ENCODE data around the gene UBR4.

Gene UBR4

DNA sequence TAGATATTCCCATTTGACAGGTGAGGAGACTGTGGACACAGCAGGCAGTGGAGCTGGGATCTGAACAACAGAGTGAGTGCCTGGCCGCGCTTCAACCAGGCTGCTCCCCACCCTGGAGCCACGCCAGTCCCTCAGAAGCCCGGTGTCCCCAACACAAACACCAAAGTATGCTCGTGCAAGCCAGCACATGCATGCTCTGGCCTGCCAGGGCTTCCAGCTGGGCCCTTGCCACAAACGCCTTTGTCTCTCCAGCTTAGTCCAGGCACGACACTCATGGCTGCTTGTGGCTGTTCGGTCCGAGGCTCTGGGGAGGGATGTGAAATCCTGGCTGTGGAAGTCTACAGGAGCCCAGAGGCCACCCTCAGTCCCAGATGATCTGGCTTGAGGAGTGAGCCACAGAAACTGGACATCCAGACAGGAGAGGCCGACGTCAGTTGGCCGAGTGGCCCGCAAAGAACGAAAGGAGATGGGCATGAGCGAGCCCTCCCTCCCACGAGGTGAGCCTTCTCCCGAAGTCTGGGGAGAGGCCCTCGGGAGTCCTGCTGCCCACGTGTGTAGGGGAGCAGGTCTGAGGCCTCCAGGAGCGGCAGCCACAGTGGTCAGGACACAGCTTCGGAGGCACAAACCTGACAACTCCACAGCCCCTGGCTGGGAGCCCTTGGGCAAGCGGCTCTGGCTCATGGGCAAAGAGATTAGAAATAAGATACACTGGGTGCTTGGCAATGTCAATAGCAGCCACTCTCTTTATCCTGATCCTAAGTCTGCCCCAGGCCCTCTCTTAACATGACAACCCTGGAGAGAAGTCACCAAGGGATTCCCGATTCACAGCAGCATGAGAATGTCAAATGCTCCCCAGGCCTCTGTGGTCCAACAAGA is 136.5 kb downstream of the UBR4 start:
- H3K9me3 ChIP-seq (ENCODE audit: low read length): no peaks in the 10 kb centered on the region
- peaks cover 26% of the 10 kb centered on the region for H3K4me1 ChIP-seq (ENCODE audit: insufficient read depth, low read length)
- no peak overlapping the region for H3K27ac ChIP-seq (ENCODE audit: low read depth, low read length)
- H3K27me3 ChIP-seq (ENCODE audit: control insufficient read depth in 1 of 2, insufficient read depth in 2 of 2, low read length in 2 of 2): no peaks in the 10 kb centered on the region
- H3K9ac ChIP-seq (ENCODE audit: low read length): no peak overlapping the region
- H3K4me3 ChIP-seq (ENCODE audit: low read depth in 1 of 2, low read length in 2 of 2): no peak overlapping the region
- peaks cover 54% of the 10 kb centered on the region for H3K36me3 ChIP-seq (ENCODE audit: insufficient read depth, low read length)

DNA sequence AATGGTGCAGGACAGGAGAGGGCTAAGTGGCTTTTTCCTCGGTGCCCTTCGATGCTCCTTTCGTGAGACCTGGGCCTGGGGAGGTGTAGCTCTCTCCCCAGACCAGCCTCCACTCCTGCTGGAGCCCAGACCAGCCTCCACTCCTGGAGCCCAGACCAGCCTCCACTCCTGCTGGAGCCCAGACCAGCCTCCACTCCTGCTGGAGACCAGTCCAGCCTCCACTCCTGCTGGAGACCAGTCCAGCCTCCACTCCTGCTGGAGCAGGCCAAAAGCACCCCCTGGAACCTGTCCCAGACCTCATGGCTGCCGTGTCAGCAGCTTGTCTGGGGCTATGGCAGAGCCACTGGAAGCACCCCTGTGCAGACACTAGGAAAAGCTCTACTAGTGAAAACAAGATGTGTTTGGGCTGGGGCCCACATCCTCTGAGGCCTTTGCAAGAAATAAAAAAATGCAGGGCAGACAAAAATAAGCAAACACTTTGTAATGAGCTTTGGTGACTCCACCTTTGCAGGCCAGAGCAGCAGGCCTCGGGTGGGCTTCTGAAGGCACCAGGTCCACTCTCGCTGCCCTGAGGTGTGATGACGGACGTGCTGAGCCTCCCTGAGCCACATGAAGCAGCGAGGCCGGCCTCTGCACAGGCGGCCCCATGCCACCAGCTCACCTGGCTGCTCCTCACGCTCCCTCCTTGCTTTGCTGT is 137.6 kb downstream of the UBR4 start:
- H3K27ac ChIP-seq (ENCODE audit: low read depth, low read length): no peak overlapping the region
- no peak overlapping the region for H3K9ac ChIP-seq (ENCODE audit: low read length)
- H3K27me3 ChIP-seq (ENCODE audit: control insufficient read depth in 1 of 2, insufficient read depth in 2 of 2, low read length in 2 of 2): no peaks in the 10 kb centered on the region

DNA sequence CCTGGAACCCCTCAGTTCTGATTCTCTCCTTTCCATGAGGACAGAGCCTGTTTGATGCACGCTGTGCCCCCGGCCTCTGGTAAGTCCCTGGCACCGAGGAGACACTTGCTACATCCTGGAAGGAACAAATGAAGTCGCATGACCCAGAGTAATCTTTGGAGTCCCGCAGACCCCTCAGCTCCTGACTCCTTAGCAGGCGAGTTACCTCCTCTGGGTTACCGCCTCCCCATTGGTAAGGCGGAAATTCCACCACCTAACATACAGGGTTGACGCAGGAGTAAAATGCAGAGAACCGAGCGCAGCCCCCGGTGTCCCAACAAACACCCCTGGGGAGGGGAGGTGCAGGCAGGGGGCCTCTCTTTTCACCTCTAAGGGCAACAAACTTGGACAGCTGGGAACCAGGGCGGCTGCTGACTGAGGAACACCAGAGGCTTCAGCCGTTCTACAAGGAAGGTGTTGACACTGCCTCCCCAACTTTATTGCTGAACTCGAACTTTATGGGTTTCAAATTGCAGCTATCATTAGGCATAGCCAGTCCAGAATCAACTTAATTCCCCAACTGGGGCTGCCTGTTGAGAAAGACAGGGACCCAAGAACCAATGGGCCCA is 138.3 kb downstream of the UBR4 start:
- no peaks in the 10 kb centered on the region for H3K9me3 ChIP-seq (ENCODE audit: low read length)
- no peaks in the 10 kb centered on the region for H3K27me3 ChIP-seq (ENCODE audit: control insufficient read depth in 1 of 2, insufficient read depth in 2 of 2, low read length in 2 of 2)
- H3K4me1 ChIP-seq (ENCODE audit: insufficient read depth, low read length): peaks cover 33% of the 10 kb centered on the region
- H3K9ac ChIP-seq (ENCODE audit: low read length): no peak overlapping the region
- no peak overlapping the region for H3K27ac ChIP-seq (ENCODE audit: low read depth, low read length)
- no peak overlapping the region for H3K4me3 ChIP-seq (ENCODE audit: low read depth in 1 of 2, low read length in 2 of 2)
- H3K36me3 ChIP-seq (ENCODE audit: insufficient read depth, low read length): peaks cover 38% of the 10 kb centered on the region

More for the DNA sequence above, 137.6 kb downstream of the UBR4 start:
- Histone ChIP-seq H3K9me3 (ENCODE audit: low read length) (no peaks in the 10 kb centered on the region), H3K4me3 (ENCODE audit: low read depth in 1 of 2, low read length in 2 of 2) (no peak overlapping the region), H3K36me3 (ENCODE audit: insufficient read depth, low read length) (peaks cover 43% of the 10 kb centered on the region), H3K4me1 (ENCODE audit: insufficient read depth, low read length) (peaks cover 31% of the 10 kb centered on the region)

- Histone ChIP-seq H3K4me1 (ENCODE audit: insufficient read depth, low read length) (peaks cover 33% of the 10 kb centered on the region), H3K27me3 (ENCODE audit: control insufficient read depth in 1 of 2, insufficient read depth in 2 of 2, low read length in 2 of 2) (no peaks in the 10 kb centered on the region), H3K27ac (ENCODE audit: low read depth, low read length) (no peak overlapping the region), H3K36me3 (ENCODE audit: insufficient read depth, low read length) (peaks cover 31% of the 10 kb centered on the region), H3K4me3 (ENCODE audit: low read depth in 1 of 2, low read length in 2 of 2) (no peak overlapping the region), H3K9ac (ENCODE audit: low read length) (no peak overlapping the region), H3K9me3 (ENCODE audit: low read length) (no peaks in the 10 kb centered on the region)
Measured at GRCh38 chr1:19070891-19071621, 139.0 kb downstream of the UBR4 start.

DNA sequence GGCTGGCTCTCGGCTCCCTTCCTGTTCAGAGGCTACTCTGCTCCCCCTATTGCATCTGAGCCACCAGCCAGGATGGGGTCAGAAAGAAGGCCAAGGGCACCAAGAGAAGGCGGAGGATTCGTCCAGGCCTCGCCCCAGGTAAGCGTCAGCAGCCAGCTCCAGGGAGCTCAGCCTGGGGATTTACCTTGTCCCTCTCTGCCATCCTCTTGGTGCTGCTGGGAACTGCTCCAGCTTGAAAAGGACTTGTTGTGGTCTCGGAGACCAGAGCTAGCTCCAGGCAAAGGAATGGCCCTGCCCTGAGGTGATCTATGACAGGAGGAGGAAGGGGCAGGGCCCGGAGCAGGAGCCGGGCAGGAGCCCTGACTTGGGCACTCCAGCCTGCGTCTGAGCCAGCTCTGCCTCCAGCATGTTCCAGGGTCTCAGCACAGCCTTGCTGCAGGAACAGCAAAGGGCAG is 139.8 kb downstream of the UBR4 start:
- Histone ChIP-seq H3K9ac (ENCODE audit: low read length) (no peak overlapping the region), H3K4me3 (ENCODE audit: low read depth in 1 of 2, low read length in 2 of 2) (no peak overlapping the region), H3K27me3 (ENCODE audit: control insufficient read depth in 1 of 2, insufficient read depth in 2 of 2, low read length in 2 of 2) (no peaks in the 10 kb centered on the region), H3K4me1 (ENCODE audit: insufficient read depth, low read length) (peaks cover 30% of the 10 kb centered on the region), H3K36me3 (ENCODE audit: insufficient read depth, low read length) (peaks cover 23% of the 10 kb centered on the region), H3K27ac (ENCODE audit: low read depth, low read length) (no peak overlapping the region), H3K9me3 (ENCODE audit: low read length) (no peaks in the 10 kb centered on the region)

DNA sequence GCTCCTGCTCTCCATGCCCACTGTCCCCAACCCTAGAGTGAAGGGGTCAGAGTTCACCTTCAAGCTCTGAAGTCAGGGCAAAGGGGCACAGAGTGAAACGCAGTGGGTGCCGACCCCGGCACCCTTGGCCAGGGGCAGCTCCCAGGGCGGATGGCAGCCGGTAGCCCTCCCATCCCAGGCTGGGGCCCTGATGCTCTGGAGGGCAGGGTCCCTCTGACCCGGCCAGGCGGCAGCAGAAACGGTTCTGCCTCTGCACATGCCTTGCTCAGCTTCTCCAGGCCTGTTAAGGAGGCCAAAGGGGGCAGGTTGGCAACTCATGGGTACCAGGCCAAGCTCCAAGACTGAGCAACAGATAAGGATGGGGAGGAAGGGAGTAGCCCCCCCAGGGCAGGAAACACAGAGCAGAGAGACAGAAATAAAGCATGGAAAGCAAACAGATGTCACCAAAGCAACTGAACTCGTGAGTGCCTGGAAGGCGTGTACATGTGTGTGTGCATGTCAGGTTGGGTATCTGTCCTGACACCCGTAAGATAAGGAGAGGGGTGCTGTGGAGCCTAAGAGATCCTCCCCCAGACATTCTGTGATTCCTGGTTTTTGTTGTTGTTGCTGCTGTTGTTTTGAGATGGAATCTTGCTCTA is 141.3 kb downstream of the UBR4 start:
- H3K4me1 ChIP-seq (ENCODE audit: insufficient read depth, low read length): peaks cover 18% of the 10 kb centered on the region
- no peak overlapping the region for H3K4me3 ChIP-seq (ENCODE audit: low read depth in 1 of 2, low read length in 2 of 2)
- no peaks in the 10 kb centered on the region for H3K27me3 ChIP-seq (ENCODE audit: control insufficient read depth in 1 of 2, insufficient read depth in 2 of 2, low read length in 2 of 2)
- peaks cover 8% of the 10 kb centered on the region for H3K36me3 ChIP-seq (ENCODE audit: insufficient read depth, low read length)
- no peak overlapping the region for H3K27ac ChIP-seq (ENCODE audit: low read depth, low read length)
- H3K9ac ChIP-seq (ENCODE audit: low read length): no peak overlapping the region
- no peaks in the 10 kb centered on the region for H3K9me3 ChIP-seq (ENCODE audit: low read length)

GRCh38 chr1:19067912-19068638 is 142.0 kb downstream of the UBR4 start:
- no peaks in the 10 kb centered on the region for H3K27me3 ChIP-seq (ENCODE audit: control insufficient read depth in 1 of 2, insufficient read depth in 2 of 2, low read length in 2 of 2)
- H3K27ac ChIP-seq (ENCODE audit: low read depth, low read length): no peak overlapping the region
- peaks cover 12% of the 10 kb centered on the region for H3K4me1 ChIP-seq (ENCODE audit: insufficient read depth, low read length)
- peaks cover 3% of the 10 kb centered on the region for H3K36me3 ChIP-seq (ENCODE audit: insufficient read depth, low read length)
- no peak overlapping the region for H3K4me3 ChIP-seq (ENCODE audit: low read depth in 1 of 2, low read length in 2 of 2)
- H3K9me3 ChIP-seq (ENCODE audit: low read length): no peaks in the 10 kb centered on the region
- no peak overlapping the region for H3K9ac ChIP-seq (ENCODE audit: low read length)

- no peak overlapping the region for H3K9ac ChIP-seq (ENCODE audit: low read length)
- H3K36me3 ChIP-seq (ENCODE audit: insufficient read depth, low read length): no peaks in the 10 kb centered on the region
- no peak overlapping the region for H3K27ac ChIP-seq (ENCODE audit: low read depth, low read length)
Measured at GRCh38 chr1:19067182-19067911, 142.7 kb downstream of the UBR4 start.

GRCh38 chr1:19066874-19067181 is 143.2 kb downstream of the UBR4 start:
- H3K9me3 ChIP-seq (ENCODE audit: low read length): no peaks in the 10 kb centered on the region
- H3K4me1 ChIP-seq (ENCODE audit: insufficient read depth, low read length): peaks cover 7% of the 10 kb centered on the region
- no peak overlapping the region for H3K27ac ChIP-seq (ENCODE audit: low read depth, low read length)
- H3K4me3 ChIP-seq (ENCODE audit: low read depth in 1 of 2, low read length in 2 of 2): no peak overlapping the region
- no peaks in the 10 kb centered on the region for H3K27me3 ChIP-seq (ENCODE audit: control insufficient read depth in 1 of 2, insufficient read depth in 2 of 2, low read length in 2 of 2)
- no peak overlapping the region for H3K9ac ChIP-seq (ENCODE audit: low read length)
- H3K36me3 ChIP-seq (ENCODE audit: insufficient read depth, low read length): no peaks in the 10 kb centered on the region

More at GRCh38 chr1:19067182-19067911, 142.7 kb downstream of the UBR4 start:
- no peaks in the 10 kb centered on the region for H3K27me3 ChIP-seq (ENCODE audit: control insufficient read depth in 1 of 2, insufficient read depth in 2 of 2, low read length in 2 of 2)
- H3K4me1 ChIP-seq (ENCODE audit: insufficient read depth, low read length): peaks cover 7% of the 10 kb centered on the region
- H3K4me3 ChIP-seq (ENCODE audit: low read depth in 1 of 2, low read length in 2 of 2): no peak overlapping the region
- H3K9me3 ChIP-seq (ENCODE audit: low read length): no peaks in the 10 kb centered on the region

DNA sequence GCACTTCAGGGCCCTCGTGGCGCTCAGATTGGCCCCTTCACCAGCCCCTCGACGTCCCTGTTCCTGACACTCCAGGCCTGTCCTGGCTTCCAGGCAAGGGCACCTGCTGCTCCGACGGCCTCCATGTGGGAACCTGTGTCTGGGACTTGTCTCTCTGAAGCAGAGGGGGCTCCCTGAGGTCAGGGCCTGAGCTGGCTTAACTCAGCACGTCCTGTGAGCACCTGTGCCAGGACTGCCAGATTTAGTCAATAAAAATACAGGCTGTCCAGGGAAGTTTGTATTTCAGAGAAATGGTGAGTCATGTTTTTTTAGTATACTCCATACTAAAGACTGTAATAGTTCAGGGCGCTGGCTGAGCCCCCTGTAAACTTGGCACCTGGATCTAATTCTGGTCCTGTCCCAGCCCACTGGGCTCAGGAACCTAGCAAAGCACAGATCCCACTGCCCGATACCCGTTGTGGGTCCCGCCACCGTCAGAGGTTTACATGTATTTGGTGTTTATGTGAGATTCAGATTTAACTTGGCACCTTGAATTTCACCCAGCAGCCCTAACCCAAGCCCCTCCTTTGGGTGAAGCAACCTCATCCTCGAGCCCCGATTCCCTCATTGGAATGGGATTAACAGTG is 143.7 kb downstream of the UBR4 start:
- H3K4me1 ChIP-seq (ENCODE audit: insufficient read depth, low read length): peaks cover 7% of the 10 kb centered on the region
- no peak overlapping the region for H3K9ac ChIP-seq (ENCODE audit: low read length)
- no peaks in the 10 kb centered on the region for H3K27me3 ChIP-seq (ENCODE audit: control insufficient read depth in 1 of 2, insufficient read depth in 2 of 2, low read length in 2 of 2)
- no peak overlapping the region for H3K4me3 ChIP-seq (ENCODE audit: low read depth in 1 of 2, low read length in 2 of 2)
- no peak overlapping the region for H3K27ac ChIP-seq (ENCODE audit: low read depth, low read length)
- H3K9me3 ChIP-seq (ENCODE audit: low read length): no peaks in the 10 kb centered on the region
- no peaks in the 10 kb centered on the region for H3K36me3 ChIP-seq (ENCODE audit: insufficient read depth, low read length)

All from muscle layer of colon (tissue), 2 donors.